GM18505 (cell line): ENCODE results near the gene MARS1.
"Not testable (repeated sequence)": the region's sequence is repeated elsewhere in the genome, so short reads cannot be mapped to it uniquely, and the experiment has no call there.

ENCODE experiments used
- ATAC-seq: cut with Tn5 transposase; IDR thresholded peaks from one replicate; pipeline ENCODE4 v1.9.1; 2021; ENCODE audit not compliant: unreplicated experiment
- POLR2A ChIP-seq: IDR thresholded peaks from 4 replicates; pipeline ENCODE4 v1.6.1; 2011; ENCODE audit warnings: borderline replicate concordance; ENCODE audit not compliant: insufficient read depth, insufficient read length; ENCODE audit errors: extremely low read depth

The MARS1 gene

GRCh38 chr12:57515408-57515933, 27.6 kb downstream of the MARS1 start:
- no peak for ATAC-seq

GRCh38 chr12:57515934-57516541, 28.2 kb downstream of the MARS1 start:
- no peak for ATAC-seq
- peak; percentile 25 for TF ChIP-seq POLR2A

More at GRCh38 chr12:57515408-57515933, 27.6 kb downstream of the MARS1 start:
- TF ChIP-seq POLR2A = no peak

GRCh38 chr12:57516617-57517153, 28.8 kb downstream of the MARS1 start:
- TF ChIP-seq POLR2A = peak; percentile 23
- ATAC-seq = no peak

- no peak for ATAC-seq
- no peak for TF ChIP-seq POLR2A
Observed at GRCh38 chr12:57517187-57517586, 29.3 kb downstream of the MARS1 start.

- not testable (repeated sequence) for ATAC-seq
Observed at GRCh38 chr12:57517718-57518117, 29.9 kb downstream of the MARS1 start.

GRCh38 chr12:57518176-57518919, 30.5 kb downstream of the MARS1 start:
- ATAC-seq = no peak
- TF ChIP-seq POLR2A = no peak

- no peak for ATAC-seq
- TF ChIP-seq POLR2A = no peak
Observed at GRCh38 chr12:57518920-57519795, 31.3 kb downstream of the MARS1 start.

- no peak for ATAC-seq
- no peak for TF ChIP-seq POLR2A
Observed at GRCh38 chr12:57519796-57520052, 31.9 kb downstream of the MARS1 start.

- ATAC-seq = peak; percentile 68
- peak; percentile 100 for TF ChIP-seq POLR2A
Observed at GRCh38 chr12:57520053-57520818, 32.4 kb downstream of the MARS1 start, which contains the start of gene DDIT3. Gene DDIT3, minus strand, starts transcription at chr12:57520514. Its CDS starts 3,108 bp downstream, at chr12:57517406.

GRCh38 chr12:57521525-57522010, 33.7 kb downstream of the MARS1 start:
- TF ChIP-seq POLR2A = no peak
- no peak for ATAC-seq

- TF ChIP-seq POLR2A = peak; percentile 77
- ATAC-seq = peak; percentile 40
Observed at GRCh38 chr12:57522011-57522886, 34.4 kb downstream of the MARS1 start, which contains the start of gene MBD6. Gene MBD6, plus strand, starts transcription at chr12:57522824. Its CDS starts 1,480 bp downstream, at chr12:57524304.
